ENCODE measurements around the gene PDXDC1.
"Not testable (repeated sequence)": the region's sequence is repeated elsewhere in the genome, so short reads cannot be mapped to it uniquely, and the experiment has no call there.

The PDXDC1 gene

GRCh38 chr16:15038689-15039088 is 63.9 kb downstream of the PDXDC1 start:
- DNase-seq: no peak

- DNase-seq: peak; percentile 30
Observed at GRCh38 chr16:15041271-15042004, 66.6 kb downstream of the PDXDC1 start.

GRCh38 chr16:15043344-15043743 is 68.5 kb downstream of the PDXDC1 start:
- DNase-seq: no peak

GRCh38 chr16:15044286-15044685 is 69.5 kb downstream of the PDXDC1 start:
- DNase-seq: no peak

- not testable (repeated sequence) for DNase-seq
Observed at GRCh38 chr16:15045270-15045669, 70.4 kb downstream of the PDXDC1 start.

- no peak for DNase-seq
Observed at GRCh38 chr16:15046692-15047376, 72.0 kb downstream of the PDXDC1 start.

GRCh38 chr16:15049581-15050180 is 74.9 kb downstream of the PDXDC1 start:
- DNase-seq: no peak

- not testable (repeated sequence) for DNase-seq
Observed at GRCh38 chr16:15050440-15050839, 75.6 kb downstream of the PDXDC1 start.

- DNase-seq: no peak
Observed at GRCh38 chr16:15051387-15051951, 76.6 kb downstream of the PDXDC1 start.

GRCh38 chr16:15052747-15053476 is 78.1 kb downstream of the PDXDC1 start:
- DNase-seq: no peak

- DNase-seq: no peak
Observed at GRCh38 chr16:15053904-15054303, 79.1 kb downstream of the PDXDC1 start.

- DNase-seq: no peak
Observed at GRCh38 chr16:15054357-15055140, 79.7 kb downstream of the PDXDC1 start.

GRCh38 chr16:15055141-15056053 is 80.6 kb downstream of the PDXDC1 start:
- peak; percentile 12 for DNase-seq

GRCh38 chr16:15057681-15058417 is 83.0 kb downstream of the PDXDC1 start:
- DNase-seq: no peak

- DNase-seq: no peak
Observed at GRCh38 chr16:15059324-15059723, 84.5 kb downstream of the PDXDC1 start.

GRCh38 chr16:15062085-15062810 is 87.4 kb downstream of the PDXDC1 start:
- DNase-seq: not testable (repeated sequence)

- not testable (repeated sequence) for DNase-seq
Observed at GRCh38 chr16:15065961-15066360, 91.1 kb downstream of the PDXDC1 start.

GRCh38 chr16:15066690-15067089 is 91.9 kb downstream of the PDXDC1 start:
- not testable (repeated sequence) for DNase-seq

- DNase-seq: not testable (repeated sequence)
Observed at GRCh38 chr16:15071013-15071412, 96.2 kb downstream of the PDXDC1 start.
